NT2/D1 (cell line): Measurements from ENCODE around the gene LTN1.

ENCODE experiments used
- SUZ12 ChIP-seq: IDR thresholded peaks from 2 replicates; pipeline ENCODE4 v1.6.1; 2011; ENCODE audit not compliant: insufficient read length, insufficient read depth; ENCODE audit errors: extremely low read depth
- YY1 ChIP-seq: IDR thresholded peaks from 2 replicates; pipeline ENCODE4 v1.6.1; 2011; ENCODE audit not compliant: insufficient read length, insufficient read depth
- ZNF274 ChIP-seq: IDR thresholded peaks from 2 replicates; pipeline ENCODE4 v1.6.1; 2011; ENCODE audit warnings: mild to moderate bottlenecking, low read depth, low read length

- TF ChIP-seq ZNF274 (no peak), YY1 (no peak), SUZ12 (no peak)
These were observed 54.9 kb downstream of the LTN1 start for GRCh38 chr21:28937737-28938136.
